Cortex of kidney (tissue), 1 donor: ENCODE data around the gene CHEK1.

Experiments
- DNase-seq: peaks from one replicate; lab custom pipeline; 2025; lab: John Stamatoyannopoulos, UW

CHEK1 gene

GRCh38 chr11:125626288-125626950 is 1.5 kb downstream of the CHEK1 start:
- no peak for DNase-seq

- DNase-seq = no peak
Measured at GRCh38 chr11:125627236-125627910, 2.4 kb downstream of the CHEK1 start.

- no peak for DNase-seq
Measured at GRCh38 chr11:125637840-125638239, 12.9 kb downstream of the CHEK1 start.

GRCh38 chr11:125638315-125638714 is 13.4 kb downstream of the CHEK1 start:
- DNase-seq = no peak

GRCh38 chr11:125645871-125646270 is 20.9 kb downstream of the CHEK1 start:
- DNase-seq = no peak

- DNase-seq = no peak
Measured at GRCh38 chr11:125649465-125650166, 24.7 kb downstream of the CHEK1 start.

- no peak for DNase-seq
Measured at GRCh38 chr11:125662689-125663088, 37.7 kb downstream of the CHEK1 start.

- DNase-seq = no peak
Measured at GRCh38 chr11:125663910-125664309, 38.9 kb downstream of the CHEK1 start.

GRCh38 chr11:125667151-125667550 is 42.2 kb downstream of the CHEK1 start:
- DNase-seq = no peak

- DNase-seq = no peak
Measured at GRCh38 chr11:125670172-125670571, 45.2 kb downstream of the CHEK1 start.

GRCh38 chr11:125671561-125671960 is 46.6 kb downstream of the CHEK1 start:
- no peak for DNase-seq

- DNase-seq = no peak
Measured at GRCh38 chr11:125674210-125674609, 49.2 kb downstream of the CHEK1 start.

GRCh38 chr11:125675196-125675595 is 50.2 kb downstream of the CHEK1 start:
- no peak for DNase-seq

GRCh38 chr11:125679397-125679796 is 54.4 kb downstream of the CHEK1 start:
- no peak for DNase-seq

- no peak for DNase-seq
Measured at GRCh38 chr11:125679837-125680236, 54.9 kb downstream of the CHEK1 start.

- DNase-seq = no peak
Measured at GRCh38 chr11:125680747-125681146, 55.8 kb downstream of the CHEK1 start, which contains the start of gene ACRV1. TSS of gene ACRV1 (minus strand) at chr11:125680847. CDS start at chr11:125680780, 67 bp downstream.

GRCh38 chr11:125685228-125685627 is 60.3 kb downstream of the CHEK1 start:
- no peak for DNase-seq

GRCh38 chr11:125688066-125688465 is 63.1 kb downstream of the CHEK1 start:
- DNase-seq = no peak

GRCh38 chr11:125688632-125689031 is 63.7 kb downstream of the CHEK1 start:
- DNase-seq = no peak

- DNase-seq = no peak
Measured at GRCh38 chr11:125689274-125689859, 64.4 kb downstream of the CHEK1 start.

- no peak for DNase-seq
Measured at GRCh38 chr11:125690006-125690405, 65.0 kb downstream of the CHEK1 start.

GRCh38 chr11:125692887-125693286 is 67.9 kb downstream of the CHEK1 start:
- DNase-seq = no peak

- no peak for DNase-seq
Measured at GRCh38 chr11:125694951-125695350, 70.0 kb downstream of the CHEK1 start.
